ENCODE data around the gene TBC1D8. TPM values are rescaled to one million over a fixed set of nuclear protein-coding genes. Genes with fewer than 3 reads are reported as not detected.

TBC1D8 gene
- total RNA-seq, 1 experiment from 2014 or later: 16.9 TPM

- DNase-seq (ENCODE audit: low read depth, low spot score): no peak
- in situ Hi-C loops (cut with HindIII; ENCODE audit: low pct_unique_long_range_greater_than_20kb, low sequenced_read_pairs): no loop called here
These were observed 186.5 kb downstream of the TBC1D8 start for GRCh38 chr2:100964681-100965169.

- in situ Hi-C loops (cut with HindIII; ENCODE audit: low pct_unique_long_range_greater_than_20kb, low sequenced_read_pairs): no loop called here
- no peak for DNase-seq (ENCODE audit: low read depth, low spot score)
These were observed 187.0 kb downstream of the TBC1D8 start for GRCh38 chr2:100964222-100964621.

GRCh38 chr2:100963026-100963375, 188.2 kb downstream of the TBC1D8 start:
- no peak for DNase-seq (ENCODE audit: low read depth, low spot score)
- in situ Hi-C loops (cut with HindIII; ENCODE audit: low pct_unique_long_range_greater_than_20kb, low sequenced_read_pairs): no loop called here

- no peak for DNase-seq (ENCODE audit: low read depth, low spot score)
- in situ Hi-C loops (cut with HindIII; ENCODE audit: low pct_unique_long_range_greater_than_20kb, low sequenced_read_pairs): no loop called here
These were observed 188.7 kb downstream of the TBC1D8 start for GRCh38 chr2:100962366-100963025.

- in situ Hi-C loops (cut with HindIII; ENCODE audit: low pct_unique_long_range_greater_than_20kb, low sequenced_read_pairs): no loop called here
- no peak for DNase-seq (ENCODE audit: low read depth, low spot score)
These were observed 190.5 kb downstream of the TBC1D8 start for GRCh38 chr2:100960688-100961087.

GRCh38 chr2:100959225-100959880, 191.8 kb downstream of the TBC1D8 start:
- no peak for DNase-seq (ENCODE audit: low read depth, low spot score)
- in situ Hi-C loops (cut with HindIII; ENCODE audit: low pct_unique_long_range_greater_than_20kb, low sequenced_read_pairs): no loop called here

GRCh38 chr2:100957996-100958653, 193.1 kb downstream of the TBC1D8 start:
- in situ Hi-C loops (cut with HindIII; ENCODE audit: low pct_unique_long_range_greater_than_20kb, low sequenced_read_pairs): no loop called here
- no peak for DNase-seq (ENCODE audit: low read depth, low spot score)

Small RNAs within 50 kb of the gene (small RNA-seq; reads per million reads assigned to genes)
- gene BBIP1P1: 0 reads per million in 2 experiments

Other genes with a start within 250 kb of the TBC1D8 start
- 2,407 and 2,593 TPM in 2 replicates for gene RPL31, start 149.1 kb downstream of the TBC1D8 start, total RNA-seq (2014; rRNA removed; shearing (Covaris generic))
- gene CNOT11, start 101.5 kb upstream of the TBC1D8 start, total RNA-seq (2014; rRNA removed; shearing (Covaris generic)): 55.1 and 60.3 TPM in 2 replicates
- gene RNF149, start 157.3 kb upstream of the TBC1D8 start, total RNA-seq (2014; rRNA removed; shearing (Covaris generic)): 32.9 and 36.2 TPM in 2 replicates
- 0.03 TPM in 1 of 2 replicates, not detected in the other for gene CREG2, start 236.1 kb upstream of the TBC1D8 start, total RNA-seq (2014; rRNA removed; shearing (Covaris generic))

Data from SK-MEL-5 (cell line).